Stomach (tissue), 8 donors: ENCODE results near the gene C1orf159. TPM values are rescaled to one million over a fixed set of nuclear protein-coding genes. Genes with fewer than 3 reads are reported as not detected.

Experiments used
- polyA plus RNA-seq, 3 donors: library from polyadenylated mRNA; stranded (reverse); fragments of 200-250 nt; gene quantifications; one replicate each; pipeline ENCODE4 v1.2.3, GENCODE V29; 2013
- total RNA-seq, 5 donors: library from RNA; depleted of rRNA; stranded (reverse); fragments of >200 nt; gene quantifications; one replicate each; pipeline versions ENCODE4 v1.1.0 to v1.2.3, GENCODE V29; 2014 to 2016
- donor health status: healthy with polysubstance abuse.
- donor health status: Bipolar disorder and iron deficiency.
- donor health status: healthy.

C1orf159 gene
- total and polyA plus RNA-seq, 8 donors, result 10.2 to 67.0 (median 18.5) TPM

Other genes starting within 250 kb of the C1orf159 start
- 1 to 10 TPM in 4 of 5 donors, not detected in 1; 3.6 to 9.8 (median 4.7) TPM for gene SAMD11, start 192.2 kb downstream of the C1orf159 start, total RNA-seq
- gene SAMD11, start 192.2 kb downstream of the C1orf159 start, polyA plus RNA-seq, result 10 to 100 TPM in 1 of 3 donors, 1 to 10 TPM in 2; 3.5 to 23.3 (median 4.3) TPM
- 10 to 100 TPM; 30.4 to 69.2 (median 40.3) TPM for gene NOC2L, start 156.8 kb downstream of the C1orf159 start, total RNA-seq
- 10 to 100 TPM; 33.5 to 57.9 (median 50.1) TPM for gene NOC2L, start 156.8 kb downstream of the C1orf159 start, polyA plus RNA-seq
- gene KLHL17, start 155.5 kb downstream of the C1orf159 start, total RNA-seq, result 10 to 100 TPM in 2 of 5 donors, 1 to 10 TPM in 3; 1.7 to 99.9 (median 8.1) TPM
- gene KLHL17, start 155.5 kb downstream of the C1orf159 start, polyA plus RNA-seq, result 10 to 100 TPM in 1 of 3 donors, 1 to 10 TPM in 2; 6.0 to 19.3 (median 7.2) TPM
- gene PLEKHN1, start 149.6 kb downstream of the C1orf159 start, total RNA-seq, result 10 to 100 TPM in 1 of 5 donors, under 1 TPM in 3, not detected in 1; 0.29 to 29.2 (median 0.50) TPM
- gene PLEKHN1, start 149.6 kb downstream of the C1orf159 start, polyA plus RNA-seq, result 10 to 100 TPM in 1 of 3 donors, 1 to 10 TPM in 1, not detected in 1; 2.9 to 13.6 TPM
- under 1 TPM in 1 of 5 donors, not detected in 4; 0.43 TPM for gene PERM1, start 134.0 kb downstream of the C1orf159 start, total RNA-seq
- under 1 TPM; 0.37 to 0.88 (median 0.46) TPM for gene PERM1, start 134.0 kb downstream of the C1orf159 start, polyA plus RNA-seq
- gene HES4, start 116.0 kb downstream of the C1orf159 start, total RNA-seq, result 100 to 1,000 TPM in 1 of 5 donors, 10 to 100 TPM in 3, not detected in 1; 14.9 to 212 (median 60.8) TPM
- gene HES4, start 116.0 kb downstream of the C1orf159 start, polyA plus RNA-seq, result 10 to 100 TPM in 2 of 3 donors, 1 to 10 TPM in 1; 4.0 to 29.3 (median 13.4) TPM
- 10 to 100 TPM; 16.3 to 84.6 (median 19.3) TPM for gene ISG15, start 102.6 kb downstream of the C1orf159 start, total RNA-seq
- gene ISG15, start 102.6 kb downstream of the C1orf159 start, polyA plus RNA-seq, result 100 to 1,000 TPM in 1 of 3 donors, 10 to 100 TPM in 2; 78.1 to 105 (median 97.1) TPM
- gene AGRN, start 96.0 kb downstream of the C1orf159 start, total RNA-seq, result 100 to 1,000 TPM in 2 of 5 donors, 10 to 100 TPM in 3; 38.0 to 459 (median 77.8) TPM
- gene AGRN, start 96.0 kb downstream of the C1orf159 start, polyA plus RNA-seq, result 10 to 100 TPM in 2 of 3 donors, 1 to 10 TPM in 1; 3.5 to 33.7 (median 31.9) TPM
- 1 to 10 TPM in 2 of 5 donors, not detected in 3; 1.4 to 5.9 TPM for gene RNF223, start 41.8 kb downstream of the C1orf159 start, total RNA-seq
- 1 to 10 TPM; 3.2 to 8.1 (median 3.4) TPM for gene RNF223, start 41.8 kb downstream of the C1orf159 start, polyA plus RNA-seq
- gene TTLL10, start 57.8 kb upstream of the C1orf159 start, total RNA-seq, result 1 to 10 TPM in 1 of 5 donors, not detected in 4; 6.4 TPM
- gene TTLL10, start 57.8 kb upstream of the C1orf159 start, polyA plus RNA-seq, result under 1 TPM in 2 of 3 donors, not detected in 1; 0.13 to 0.46 TPM
- gene TNFRSF18, start 90.5 kb upstream of the C1orf159 start, total RNA-seq, result 10 to 100 TPM in 1 of 5 donors, 1 to 10 TPM in 1, not detected in 3; 1.7 to 11.9 TPM
- 1 to 10 TPM in 1 of 3 donors, under 1 TPM in 1, not detected in 1; 0.37 to 3.6 TPM for gene TNFRSF18, start 90.5 kb upstream of the C1orf159 start, polyA plus RNA-seq
- gene TNFRSF4, start 98.1 kb upstream of the C1orf159 start, total RNA-seq, result under 1 TPM in 1 of 5 donors, not detected in 4; 0.55 TPM
- gene TNFRSF4, start 98.1 kb upstream of the C1orf159 start, polyA plus RNA-seq, result 1 to 10 TPM; 1.7 to 4.5 (median 4.2) TPM
- gene SDF4, start 115.9 kb upstream of the C1orf159 start, total RNA-seq, result 100 to 1,000 TPM in 2 of 5 donors, 10 to 100 TPM in 3; 50.3 to 404 (median 65.3) TPM
- 10 to 100 TPM; 50.4 to 83.6 (median 61.9) TPM for gene SDF4, start 115.9 kb upstream of the C1orf159 start, polyA plus RNA-seq
- gene B3GALT6, start 116.1 kb upstream of the C1orf159 start, total RNA-seq, result 10 to 100 TPM in 1 of 5 donors, 1 to 10 TPM in 3, not detected in 1; 1.8 to 13.8 (median 8.1) TPM
- gene B3GALT6, start 116.1 kb upstream of the C1orf159 start, polyA plus RNA-seq, result 1 to 10 TPM; 3.7 to 9.7 (median 6.7) TPM
- gene C1QTNF12, start 130.6 kb upstream of the C1orf159 start, total RNA-seq, result 10 to 100 TPM in 2 of 5 donors, 1 to 10 TPM in 2, not detected in 1; 1.5 to 21.3 (median 6.4) TPM
- 1 to 10 TPM in 2 of 3 donors, not detected in 1; 1.6 to 3.2 TPM for gene C1QTNF12, start 130.6 kb upstream of the C1orf159 start, polyA plus RNA-seq
- 100 to 1,000 TPM in 1 of 5 donors, 10 to 100 TPM in 4; 14.0 to 252 (median 48.3) TPM for gene UBE2J2, start 157.8 kb upstream of the C1orf159 start, total RNA-seq
- 10 to 100 TPM; 40.5 to 49.6 (median 44.8) TPM for gene UBE2J2, start 157.8 kb upstream of the C1orf159 start, polyA plus RNA-seq
- gene SCNN1D, start 164.3 kb upstream of the C1orf159 start, total RNA-seq, result 1 to 10 TPM in 4 of 5 donors, under 1 TPM in 1; 0.43 to 7.6 (median 3.5) TPM
- 1 to 10 TPM; 4.7 to 6.1 (median 4.8) TPM for gene SCNN1D, start 164.3 kb upstream of the C1orf159 start, polyA plus RNA-seq
- gene ACAP3, start 191.8 kb upstream of the C1orf159 start, total RNA-seq, result 100 to 1,000 TPM in 1 of 5 donors, 10 to 100 TPM in 4; 31.9 to 374 (median 77.0) TPM
- gene ACAP3, start 191.8 kb upstream of the C1orf159 start, polyA plus RNA-seq, result 10 to 100 TPM; 17.9 to 46.1 (median 43.0) TPM
- gene PUSL1, start 192.5 kb upstream of the C1orf159 start, total RNA-seq, result 10 to 100 TPM in 3 of 5 donors, 1 to 10 TPM in 1, not detected in 1; 5.9 to 64.9 (median 51.4) TPM
- gene PUSL1, start 192.5 kb upstream of the C1orf159 start, polyA plus RNA-seq, result 10 to 100 TPM; 15.2 to 25.5 (median 23.8) TPM
- 100 to 1,000 TPM in 4 of 5 donors, 10 to 100 TPM in 1; 59.5 to 520 (median 192) TPM for gene INTS11, start 208.6 kb upstream of the C1orf159 start, total RNA-seq
- 100 to 1,000 TPM; 113 to 151 (median 134) TPM for gene INTS11, start 208.6 kb upstream of the C1orf159 start, polyA plus RNA-seq
- 100 to 1,000 TPM in 1 of 5 donors, 10 to 100 TPM in 2, 1 to 10 TPM in 2; 6.6 to 226 (median 12.3) TPM for gene CPTP, start 208.7 kb upstream of the C1orf159 start, total RNA-seq
- gene CPTP, start 208.7 kb upstream of the C1orf159 start, polyA plus RNA-seq, result 10 to 100 TPM; 17.3 to 49.1 (median 28.4) TPM
- 10 to 100 TPM in 1 of 5 donors, under 1 TPM in 2, not detected in 2; 0.37 to 11.7 (median 0.43) TPM for gene TAS1R3, start 215.2 kb upstream of the C1orf159 start, total RNA-seq
- under 1 TPM in 2 of 3 donors, not detected in 1; 0.10 to 0.31 TPM for gene TAS1R3, start 215.2 kb upstream of the C1orf159 start, polyA plus RNA-seq
- gene DVL1, start 233.3 kb upstream of the C1orf159 start, total RNA-seq, result 100 to 1,000 TPM in 3 of 5 donors, 10 to 100 TPM in 2; 41.3 to 229 (median 143) TPM
- gene DVL1, start 233.3 kb upstream of the C1orf159 start, polyA plus RNA-seq, result 10 to 100 TPM; 47.4 to 80.4 (median 64.0) TPM
- gene MXRA8, start 242.5 kb upstream of the C1orf159 start, total RNA-seq, result 100 to 1,000 TPM in 2 of 5 donors, 10 to 100 TPM in 3; 28.8 to 203 (median 65.6) TPM
- 10 to 100 TPM; 23.3 to 33.8 (median 23.6) TPM for gene MXRA8, start 242.5 kb upstream of the C1orf159 start, polyA plus RNA-seq